DMS53 treated with DMSO at 0.1 percent for 48 hours (cell line): Measurements from ENCODE around the gene SYNRG.
A peak's percentile ranks its signal among the peaks of the same experiment; 100 is the strongest.

Source experiments
- DNase-seq: peaks from one replicate; lab custom pipeline; 2025; ENCODE audit not compliant: unreplicated experiment; lab: John Stamatoyannopoulos, UW

Gene SYNRG

GRCh38 chr17:37605813-37606505 lies 3.3 kb downstream of the SYNRG start:
- DNase-seq = no peak

GRCh38 chr17:37605081-37605480 lies 4.1 kb downstream of the SYNRG start:
- DNase-seq = no peak

- DNase-seq = no peak
These were observed 4.7 kb downstream of the SYNRG start for GRCh38 chr17:37604556-37604955.

GRCh38 chr17:37598145-37598544 lies 11.1 kb downstream of the SYNRG start:
- no peak for DNase-seq

- DNase-seq = no peak
These were observed 16.9 kb downstream of the SYNRG start for GRCh38 chr17:37592291-37592690.

GRCh38 chr17:37585066-37585465 lies 24.2 kb downstream of the SYNRG start:
- no peak for DNase-seq

GRCh38 chr17:37576281-37576680 lies 32.9 kb downstream of the SYNRG start:
- DNase-seq = no peak

- no peak for DNase-seq
These were observed 34.8 kb downstream of the SYNRG start for GRCh38 chr17:37574427-37574826.

GRCh38 chr17:37571674-37572073 lies 37.5 kb downstream of the SYNRG start:
- DNase-seq = no peak

- peak; percentile 48 for DNase-seq
These were observed 38.6 kb downstream of the SYNRG start for GRCh38 chr17:37570527-37571093.

GRCh38 chr17:37568350-37569053 lies 40.7 kb downstream of the SYNRG start:
- DNase-seq = no peak

GRCh38 chr17:37567538-37567937 lies 41.7 kb downstream of the SYNRG start:
- DNase-seq = no peak

GRCh38 chr17:37567137-37567536 lies 42.1 kb downstream of the SYNRG start:
- DNase-seq = no peak

- DNase-seq = no peak
These were observed 45.0 kb downstream of the SYNRG start for GRCh38 chr17:37564252-37564651.

GRCh38 chr17:37562016-37562745 lies 47.0 kb downstream of the SYNRG start:
- DNase-seq = no peak

- DNase-seq = no peak
These were observed 50.9 kb downstream of the SYNRG start for GRCh38 chr17:37558299-37558698.

GRCh38 chr17:37557482-37557881 lies 51.7 kb downstream of the SYNRG start:
- no peak for DNase-seq

GRCh38 chr17:37555386-37555785 lies 53.8 kb downstream of the SYNRG start:
- DNase-seq = no peak

GRCh38 chr17:37553401-37553966 lies 55.7 kb downstream of the SYNRG start:
- no peak for DNase-seq

- DNase-seq = no peak
These were observed 57.4 kb downstream of the SYNRG start for GRCh38 chr17:37551788-37552187.

GRCh38 chr17:37547986-37548385 lies 61.2 kb downstream of the SYNRG start:
- no peak for DNase-seq
